DOHH2 (cell line): Measurements from ENCODE around the gene HSPA6.

Source experiments
- H3F3A ChIP-seq: fragments of 200-600 bp; sonication (generic), shearing (Covaris generic); 2 replicates; pipeline ENCODE4 v1.6.0; 2016; ENCODE audit warnings: antibody characterized with exemption, mild to moderate bottlenecking; ENCODE audit not compliant: control insufficient read depth, insufficient read depth
- H3K27ac ChIP-seq: fragments of 200-600 bp; sonication (generic); 2 replicates; pipeline ENCODE4 v1.5.1; 2014; ENCODE audit warnings: low read depth, mild to moderate bottlenecking, low read length, moderate library complexity
- H3K27me3 ChIP-seq: fragments of 200-600 bp; sonication (generic); 2 replicates; pipeline ENCODE4 v1.6.1; 2014; ENCODE audit warnings: mild to moderate bottlenecking, low read length, mixed read lengths; ENCODE audit not compliant: control insufficient read depth
- H3K36me3 ChIP-seq: fragments of 200-600 bp; sonication (generic); 2 replicates; pipeline ENCODE4 v1.6.1; 2014; ENCODE audit warnings: mild to moderate bottlenecking, low read length, moderate library complexity, mixed read lengths; ENCODE audit not compliant: control insufficient read depth
- H3K4me1 ChIP-seq: fragments of 200-600 bp; sonication (generic); 2 replicates; pipeline ENCODE4 v1.6.1; 2014; ENCODE audit warnings: mild to moderate bottlenecking, low read length, mixed read lengths; ENCODE audit not compliant: control insufficient read depth
- H3K4me2 ChIP-seq: fragments of 200-600 bp; sonication (generic); 2 replicates; pipeline ENCODE4 v1.6.0; 2014; ENCODE audit warnings: mild to moderate bottlenecking, low read length, moderate library complexity
- H3K4me3 ChIP-seq: fragments of 200-600 bp; sonication (generic); 2 replicates; pipeline ENCODE4 v1.5.1; 2014; ENCODE audit warnings: mild to moderate bottlenecking, low read length, mixed read lengths
- H3K79me2 ChIP-seq: fragments of 200-600 bp; sonication (generic); 2 replicates; pipeline ENCODE4 v1.6.1; 2014; ENCODE audit warnings: mild to moderate bottlenecking, low read length, mixed read lengths; ENCODE audit not compliant: control insufficient read depth
- H3K9me2 ChIP-seq: fragments of 200-600 bp; sonication (generic); replicated peaks from 2 replicates; pipeline ENCODE4 v1.6.1; 2014; ENCODE audit warnings: mild to moderate bottlenecking, low read length, mixed read lengths; ENCODE audit not compliant: control insufficient read depth
- H3K9me3 ChIP-seq: fragments of 200-600 bp; sonication (generic); 2 replicates; pipeline ENCODE4 v1.6.1; 2014; ENCODE audit warnings: antibody characterized with exemption, low read length, mixed read lengths; ENCODE audit not compliant: control insufficient read depth, insufficient read depth
- H4K20me1 ChIP-seq: fragments of 200-600 bp; sonication (generic); 2 replicates; pipeline ENCODE4 v1.6.0; 2014; ENCODE audit warnings: low read depth, mild to moderate bottlenecking, antibody characterized with exemption, low read length, moderate library complexity; ENCODE audit not compliant: control insufficient read depth, insufficient read depth
- EZH2phosphoT487 ChIP-seq: fragments of 200-600 bp; sonication (generic); IDR thresholded peaks from 2 replicates; pipeline ENCODE4 v1.6.1; 2017; ENCODE audit warnings: borderline replicate concordance, mild to moderate bottlenecking, antibody characterized with exemption, low read length, moderate library complexity, mixed read lengths
- TF ChIP-seq, protein P1 (sequence below): fragments of 200-600 bp; sonication (generic); IDR thresholded peaks from one replicate; pipeline ENCODE4 v1.5.1; 2014; ENCODE audit warnings: antibody characterized with exemption, mild to moderate bottlenecking, low read depth, low read length; ENCODE audit not compliant: poor library complexity, severe bottlenecking

HSPA6 gene

DNA sequence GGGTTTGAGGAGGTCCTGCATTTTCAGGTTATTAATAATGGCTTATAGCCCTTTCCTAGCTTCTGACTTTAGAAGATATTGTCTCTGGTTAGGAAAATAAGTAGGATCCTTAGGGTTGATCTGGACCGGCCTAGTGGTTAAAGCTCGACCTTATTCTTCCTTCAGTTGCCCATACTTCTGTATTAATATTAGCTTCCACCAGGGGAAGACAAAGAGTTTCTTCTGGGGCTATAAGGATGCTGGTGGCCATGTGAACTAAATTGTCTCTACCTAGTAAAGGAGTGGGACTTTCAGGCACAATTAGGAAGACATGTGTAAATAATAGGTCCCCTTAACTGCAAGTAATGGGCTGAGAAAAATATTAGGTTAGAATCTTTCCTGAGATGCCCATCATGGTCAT is 39.7 kb upstream of the HSPA6 start:
- no peak for TF ChIP-seq EZH2phosphoT487
- TF ChIP-seq, protein P1, sequence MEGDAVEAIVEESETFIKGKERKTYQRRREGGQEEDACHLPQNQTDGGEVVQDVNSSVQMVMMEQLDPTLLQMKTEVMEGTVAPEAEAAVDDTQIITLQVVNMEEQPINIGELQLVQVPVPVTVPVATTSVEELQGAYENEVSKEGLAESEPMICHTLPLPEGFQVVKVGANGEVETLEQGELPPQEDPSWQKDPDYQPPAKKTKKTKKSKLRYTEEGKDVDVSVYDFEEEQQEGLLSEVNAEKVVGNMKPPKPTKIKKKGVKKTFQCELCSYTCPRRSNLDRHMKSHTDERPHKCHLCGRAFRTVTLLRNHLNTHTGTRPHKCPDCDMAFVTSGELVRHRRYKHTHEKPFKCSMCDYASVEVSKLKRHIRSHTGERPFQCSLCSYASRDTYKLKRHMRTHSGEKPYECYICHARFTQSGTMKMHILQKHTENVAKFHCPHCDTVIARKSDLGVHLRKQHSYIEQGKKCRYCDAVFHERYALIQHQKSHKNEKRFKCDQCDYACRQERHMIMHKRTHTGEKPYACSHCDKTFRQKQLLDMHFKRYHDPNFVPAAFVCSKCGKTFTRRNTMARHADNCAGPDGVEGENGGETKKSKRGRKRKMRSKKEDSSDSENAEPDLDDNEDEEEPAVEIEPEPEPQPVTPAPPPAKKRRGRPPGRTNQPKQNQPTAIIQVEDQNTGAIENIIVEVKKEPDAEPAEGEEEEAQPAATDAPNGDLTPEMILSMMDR: peak; percentile 53

DNA sequence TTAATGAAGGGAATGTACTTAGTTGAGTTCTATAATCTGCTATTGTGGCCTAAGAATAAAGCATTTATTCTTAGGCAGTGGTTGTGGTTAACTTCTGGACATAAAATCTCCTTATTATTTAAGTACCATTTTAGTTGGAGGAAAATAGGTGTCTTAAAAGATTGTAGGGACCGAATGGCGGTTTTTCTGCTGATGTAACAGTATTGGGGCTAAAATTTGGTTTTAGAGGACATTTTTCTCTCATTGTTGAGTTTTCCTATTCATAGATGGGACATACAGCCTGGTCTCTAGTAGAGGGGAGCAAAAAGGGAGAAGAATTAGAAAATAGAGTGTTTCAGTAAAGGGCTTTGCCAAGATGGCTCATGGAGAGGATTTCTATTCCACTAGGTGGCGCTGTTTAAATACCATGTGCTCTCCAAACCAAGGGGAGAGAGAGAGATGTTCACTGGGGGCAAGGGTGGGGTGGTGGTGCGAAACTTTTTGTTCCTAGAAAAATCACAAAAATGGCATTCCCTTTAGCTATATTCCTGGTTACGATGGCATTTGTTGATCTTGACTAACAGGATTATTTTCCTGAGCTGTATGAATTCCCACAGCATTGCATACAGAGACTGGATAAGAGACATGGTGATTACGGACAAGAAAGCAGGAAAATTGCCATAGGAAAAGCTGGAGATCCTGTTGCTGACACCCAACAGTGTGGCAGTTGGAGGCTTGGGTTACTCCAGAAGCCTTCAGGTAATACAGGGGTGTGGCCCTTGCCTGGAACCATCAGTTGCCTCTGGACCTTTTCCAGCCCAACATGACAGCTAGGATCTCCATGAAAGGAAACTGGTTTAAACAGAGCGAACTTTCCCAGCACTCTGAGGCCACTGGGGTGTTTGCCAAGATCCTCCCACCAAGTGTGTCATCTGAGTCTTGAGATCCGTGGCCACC is 37.3 kb upstream of the HSPA6 start:
- no peaks in the 10 kb centered on the region for H3K4me1 ChIP-seq
- no peaks in the 10 kb centered on the region for H3K79me2 ChIP-seq
- no peaks in the 10 kb centered on the region for H3K36me3 ChIP-seq
- H4K20me1 ChIP-seq: no peaks in the 10 kb centered on the region
- TF ChIP-seq, protein P1: peak; percentile 68
- TF ChIP-seq EZH2phosphoT487: no peak
- no peaks in the 10 kb centered on the region for H3K9me3 ChIP-seq
- H3K4me2 ChIP-seq: no peak overlapping the region
- peaks cover 45% of the 10 kb centered on the region for H3K27me3 ChIP-seq
- H3F3A ChIP-seq: no peaks in the 10 kb centered on the region
- H3K4me3 ChIP-seq: no peak overlapping the region
- H3K27ac ChIP-seq: no peak overlapping the region
- no peaks in the 10 kb centered on the region for H3K9me2 ChIP-seq

More for the DNA sequence above, 39.7 kb upstream of the HSPA6 start:
- no peaks in the 10 kb centered on the region for H3K36me3 ChIP-seq
- no peaks in the 10 kb centered on the region for H3K4me1 ChIP-seq
- no peaks in the 10 kb centered on the region for H3K9me2 ChIP-seq
- H3K4me3 ChIP-seq: no peak overlapping the region
- no peaks in the 10 kb centered on the region for H3F3A ChIP-seq
- H3K4me2 ChIP-seq: no peak overlapping the region
- no peak overlapping the region for H3K27ac ChIP-seq
- peaks cover 26% of the 10 kb centered on the region for H3K27me3 ChIP-seq
- H4K20me1 ChIP-seq: no peaks in the 10 kb centered on the region
- no peaks in the 10 kb centered on the region for H3K9me3 ChIP-seq
- H3K79me2 ChIP-seq: no peaks in the 10 kb centered on the region

DNA sequence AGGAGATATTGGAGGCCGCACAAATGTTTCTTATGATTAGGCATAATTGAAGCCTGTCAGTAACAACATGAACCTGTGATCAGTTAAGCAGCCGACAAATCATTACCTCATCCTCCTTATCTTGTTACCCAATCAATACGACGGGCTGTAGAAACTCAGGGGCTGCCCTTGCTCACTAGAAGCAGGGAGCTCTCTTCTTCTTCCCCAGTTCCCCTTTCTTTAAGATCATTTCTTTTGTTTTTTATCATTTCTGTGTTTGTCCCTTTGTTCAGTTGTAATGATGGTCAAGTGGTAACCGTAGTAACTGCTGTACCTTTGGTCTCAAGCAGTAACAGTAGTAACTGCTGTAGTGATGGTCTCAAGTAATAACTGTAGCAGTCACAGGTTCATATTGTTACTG is 32.9 kb upstream of the HSPA6 start:
- Histone ChIP-seq H3K4me1 (no peaks in the 10 kb centered on the region), H3K27ac (no peak overlapping the region), H3K27me3 (peaks cover 59% of the 10 kb centered on the region), H3K79me2 (no peaks in the 10 kb centered on the region), H3K9me2 (no peaks in the 10 kb centered on the region), H3K36me3 (no peaks in the 10 kb centered on the region), H3K4me3 (no peak overlapping the region), H3K4me2 (no peak overlapping the region), H3K9me3 (no peaks in the 10 kb centered on the region), H4K20me1 (no peaks in the 10 kb centered on the region), H3F3A (no peaks in the 10 kb centered on the region)
- TF ChIP-seq, protein P1: no peak
- no peak for TF ChIP-seq EZH2phosphoT487
